OCI-LY7 (cell line): ENCODE data around the gene SCNN1B. TPM values are rescaled to one million over a fixed set of nuclear protein-coding genes. Genes with fewer than 3 reads are reported as not detected.

ENCODE experiments used
- BruUV-seq: library from RNA; stranded (reverse); fragments of 400-500 nt; replicated peaks from 2 replicates; lab custom pipeline; 2021; lab: Mats Ljungman, UMichigan
- CTCF ChIA-PET: fragments of 300-600 bp; sonication (Branson Sonifier 250); formaldehyde crosslinking; loops from one replicate; lab custom pipeline; 2022; ENCODE audit warnings: antibody characterized with exemption; ENCODE audit not compliant: unreplicated experiment; lab: Charles Lee
- POLR2A ChIA-PET: fragments of 300-600 bp; sonication (Branson Sonifier 250); formaldehyde crosslinking; loops from one replicate; lab custom pipeline; 2022; ENCODE audit warnings: antibody characterized with exemption; lab: Charles Lee
- DNase-seq: peaks from one replicate; pipeline ENCODE4 v3.0.0-alpha.2; 2015; ENCODE audit warnings: low spot score
- H2AFZ ChIP-seq: fragments of 200-600 bp; sonication (generic), shearing (Covaris generic); 2 replicates; pipeline ENCODE4 v1.6.1; 2014; ENCODE audit warnings: mild to moderate bottlenecking, antibody characterized with exemption, low read length, moderate library complexity
- H3K27ac ChIP-seq: fragments of 200-600 bp; sonication (generic); 2 replicates; pipeline ENCODE4 v1.5.1; 2014; ENCODE audit warnings: mixed run types, low read depth, mild to moderate bottlenecking, moderate library complexity, low read length, inconsistent platforms; ENCODE audit not compliant: poor library complexity, severe bottlenecking
- H3K36me3 ChIP-seq: fragments of 200-600 bp; sonication (generic); 2 replicates; pipeline ENCODE4 v1.6.1; 2014; ENCODE audit warnings: mild to moderate bottlenecking, antibody characterized with exemption, low read length, moderate library complexity, mixed read lengths; ENCODE audit not compliant: insufficient read depth
- H3K4me1 ChIP-seq: fragments of 200-600 bp; sonication (generic); 2 replicates; pipeline ENCODE4 v1.5.1; 2014; ENCODE audit warnings: mild to moderate bottlenecking, low read length; ENCODE audit not compliant: insufficient read depth, poor library complexity, severe bottlenecking
- H3K4me2 ChIP-seq: fragments of 200-600 bp; sonication (generic); 2 replicates; pipeline ENCODE4 v1.6.1; 2014; ENCODE audit warnings: mild to moderate bottlenecking, low read length
- H3K4me3 ChIP-seq: fragments of 200-600 bp; sonication (generic); 2 replicates; pipeline ENCODE4 v1.5.1; 2014; ENCODE audit warnings: mild to moderate bottlenecking, low read depth, low read length; ENCODE audit not compliant: poor library complexity, severe bottlenecking
- H3K79me2 ChIP-seq: fragments of 200-600 bp; sonication (generic); 2 replicates; pipeline ENCODE4 v1.6.1; 2016; ENCODE audit warnings: low read depth, mild to moderate bottlenecking, low read length, moderate library complexity, mixed read lengths; ENCODE audit not compliant: insufficient read depth
- H3K9me2 ChIP-seq: fragments of 200-600 bp; sonication (generic); 2 replicates; pipeline ENCODE4 v1.6.1; 2016; ENCODE audit warnings: mild to moderate bottlenecking, low read length, mixed read lengths; ENCODE audit not compliant: insufficient read depth
- H3K9me3 ChIP-seq: fragments of 200-600 bp; sonication (generic); 2 replicates; pipeline ENCODE4 v1.6.1; 2014; ENCODE audit warnings: mild to moderate bottlenecking, mixed run types, low read length, mixed read lengths
- H4K20me1 ChIP-seq: fragments of 200-600 bp; sonication (generic); 2 replicates; pipeline ENCODE4 v1.6.1; 2014; ENCODE audit warnings: mild to moderate bottlenecking, antibody characterized with exemption, low read length, moderate library complexity, mixed read lengths; ENCODE audit not compliant: insufficient read depth
- CTCF ChIP-seq: fragments of 200-600 bp; sonication (generic); conservative IDR thresholded peaks from 2 replicates; pipeline ENCODE4 v1.5.1; 2014; ENCODE audit warnings: mild to moderate bottlenecking, antibody characterized with exemption, low read length, moderate library complexity, mixed read lengths
- EZH2phosphoT487 ChIP-seq: fragments of 200-600 bp; sonication (generic); IDR thresholded peaks from 2 replicates; pipeline ENCODE4 v1.6.1; 2018; ENCODE audit warnings: low read depth, borderline replicate concordance, mild to moderate bottlenecking, mixed run types, antibody characterized with exemption, low read length, moderate library complexity, mixed read lengths
- intact Hi-C: fragments of 100-400 bp; cut with micrococcal nuclease; formaldehyde crosslinking; loops from one replicate; pipeline ENCODE4 v1.10.0; 2022; ENCODE audit not compliant: unreplicated experiment
- total RNA-seq, 2 experiments: library from RNA; depleted of rRNA in 1 of 2; stranded (reverse); fragments of >200 nt in 1 of 2; shearing (Covaris generic) in 1 of 2; gene quantifications; 2 replicates each; pipeline ENCODE4 v1.2.3, GENCODE V29; 2014 to 2022

Gene SCNN1B
- total RNA-seq, 2 experiments from 2014 or later, result 0.23 TPM; not detected in 1

- DNase-seq, result no peak
These were observed 47.8 kb upstream of the SCNN1B start for GRCh38 chr16:23254338-23254737.

GRCh38 chr16:23255000-23255399 lies 47.1 kb upstream of the SCNN1B start:
- no peak overlapping the region for H2AFZ ChIP-seq
- H3K9me3 ChIP-seq, result no peaks in the 10 kb centered on the region
- no peaks in the 10 kb centered on the region for H3K9me2 ChIP-seq
- no peaks in the 10 kb centered on the region for H4K20me1 ChIP-seq
- H3K36me3 ChIP-seq, result no peaks in the 10 kb centered on the region
- no peak overlapping the region for H3K27ac ChIP-seq
- no peak for TF ChIP-seq EZH2phosphoT487
- TF ChIP-seq CTCF, result no peak
- no peak for DNase-seq
- no TSS peak for BruUV-seq
- H3K4me3 ChIP-seq, result no peak overlapping the region
- POLR2A ChIA-PET, result no interaction called here
- H3K79me2 ChIP-seq, result no peaks in the 10 kb centered on the region
- CTCF ChIA-PET, result no interaction called here
- intact Hi-C loops, result no loop called here
- H3K4me2 ChIP-seq, result no peak overlapping the region
- H3K4me1 ChIP-seq, result no peaks in the 10 kb centered on the region

More at GRCh38 chr16:23254338-23254737, 47.8 kb upstream of the SCNN1B start:
- no TSS peak for BruUV-seq
- POLR2A ChIA-PET, result no interaction called here
- Histone ChIP-seq H3K79me2 (no peaks in the 10 kb centered on the region), H3K36me3 (no peaks in the 10 kb centered on the region), H3K9me2 (no peaks in the 10 kb centered on the region), H3K4me2 (no peak overlapping the region), H3K27ac (no peak overlapping the region), H4K20me1 (no peaks in the 10 kb centered on the region), H2AFZ (no peak overlapping the region), H3K9me3 (no peaks in the 10 kb centered on the region), H3K4me1 (no peaks in the 10 kb centered on the region), H3K4me3 (no peak overlapping the region)
- intact Hi-C loops, result no loop called here
- CTCF ChIA-PET, result interaction anchor here (0.5 kb wide), 1 partner anchor 128 kb away, joined by 3 read pairs; no protein-coding TSS in a partner anchor
- TF ChIP-seq CTCF (no peak), EZH2phosphoT487 (no peak)

- Histone ChIP-seq H2AFZ (no peak overlapping the region), H3K4me1 (no peaks in the 10 kb centered on the region), H4K20me1 (no peaks in the 10 kb centered on the region), H3K4me2 (no peak overlapping the region), H3K36me3 (no peaks in the 10 kb centered on the region), H3K27ac (no peak overlapping the region), H3K79me2 (no peaks in the 10 kb centered on the region), H3K4me3 (no peak overlapping the region), H3K9me3 (no peaks in the 10 kb centered on the region), H3K9me2 (no peaks in the 10 kb centered on the region)
- POLR2A ChIA-PET, result interaction anchor here (0.7 kb wide), 1 partner anchor 68 kb away, joined by 3 read pairs; no protein-coding TSS in a partner anchor
- intact Hi-C loops, result no loop called here
- BruUV-seq, result no TSS peak
- TF ChIP-seq CTCF (no peak), EZH2phosphoT487 (no peak)
- DNase-seq, result no peak
- CTCF ChIA-PET, result no interaction called here
These were observed 45.7 kb upstream of the SCNN1B start for GRCh38 chr16:23256440-23256839.
